Loucy (cell line): ENCODE results near the gene CLEC4F.

ENCODE experiments used
- H2AFZ ChIP-seq: fragments of 200-600 bp; sonication (generic); 2 replicates; pipeline ENCODE4 v1.6.0; 2016; ENCODE audit warnings: antibody characterized with exemption, mild to moderate bottlenecking, low read length, moderate library complexity
- H3F3A ChIP-seq: fragments of 200-600 bp; 2 replicates; pipeline ENCODE4 v1.6.0; 2016; ENCODE audit warnings: antibody characterized with exemption, low read depth, mild to moderate bottlenecking
- H3K27me3 ChIP-seq: fragments of 200-600 bp; sonication (generic); 2 replicates; pipeline ENCODE4 v1.6.1; 2014; ENCODE audit warnings: low read length, mild to moderate bottlenecking; ENCODE audit not compliant: insufficient read depth, poor library complexity, severe bottlenecking
- H3K36me3 ChIP-seq: fragments of 200-600 bp; sonication (generic); 2 replicates; pipeline ENCODE4 v1.6.1; 2016; ENCODE audit warnings: low read length; ENCODE audit not compliant: insufficient read depth
- H3K4me1 ChIP-seq: fragments of 200-600 bp; sonication (generic); 2 replicates; pipeline ENCODE4 v1.5.1; 2014; ENCODE audit warnings: low read length, mild to moderate bottlenecking; ENCODE audit not compliant: insufficient read depth, poor library complexity, severe bottlenecking
- H3K4me2 ChIP-seq: fragments of 200-600 bp; sonication (generic); 2 replicates; pipeline ENCODE4 v1.6.0; 2014; ENCODE audit warnings: antibody characterized with exemption, low read length, low read depth, mild to moderate bottlenecking; ENCODE audit not compliant: poor library complexity, severe bottlenecking
- H3K4me3 ChIP-seq: fragments of 200-600 bp; sonication (generic); 2 replicates; pipeline ENCODE4 v1.5.1; 2014; ENCODE audit warnings: low read length, mild to moderate bottlenecking, mixed read lengths; ENCODE audit not compliant: poor library complexity, severe bottlenecking
- H3K79me2 ChIP-seq: fragments of 200-600 bp; sonication (generic); 2 replicates; pipeline ENCODE4 v1.6.1; 2014; ENCODE audit warnings: low read length; ENCODE audit not compliant: insufficient read depth
- H3K9ac ChIP-seq: fragments of 200-600 bp; sonication (generic); 2 replicates; pipeline ENCODE4 v1.6.0; 2014; ENCODE audit warnings: mild to moderate bottlenecking, low read depth, low read length, moderate library complexity; ENCODE audit not compliant: poor library complexity, severe bottlenecking
- H3K9me2 ChIP-seq: fragments of 200-600 bp; sonication (generic); replicated peaks from 2 replicates; pipeline ENCODE4 v1.6.1; 2016; ENCODE audit warnings: low read depth, low read length, mixed read lengths
- H3K9me3 ChIP-seq: fragments of 200-600 bp; sonication (generic); 2 replicates; pipeline ENCODE4 v1.6.1; 2014; ENCODE audit warnings: mild to moderate bottlenecking, antibody characterized with exemption, low read length, low read depth; ENCODE audit not compliant: insufficient read depth
- H4K20me1 ChIP-seq: fragments of 200-600 bp; sonication (generic); 2 replicates; pipeline ENCODE4 v1.6.0; 2014; ENCODE audit warnings: antibody characterized with exemption, low read length, mild to moderate bottlenecking; ENCODE audit not compliant: insufficient read depth, poor library complexity, severe bottlenecking
- EZH2phosphoT487 ChIP-seq: fragments of 200-600 bp; IDR thresholded peaks from 2 replicates; pipeline ENCODE4 v1.6.1; 2018; ENCODE audit warnings: antibody characterized with exemption, mild to moderate bottlenecking, moderate library complexity, borderline replicate concordance
- TF ChIP-seq, protein P1 (sequence below): fragments of 200-600 bp; sonication (generic); conservative IDR thresholded peaks from 2 replicates; pipeline ENCODE4 v1.5.1; 2014; ENCODE audit warnings: mild to moderate bottlenecking, antibody characterized with exemption, low read length

Gene CLEC4F

DNA sequence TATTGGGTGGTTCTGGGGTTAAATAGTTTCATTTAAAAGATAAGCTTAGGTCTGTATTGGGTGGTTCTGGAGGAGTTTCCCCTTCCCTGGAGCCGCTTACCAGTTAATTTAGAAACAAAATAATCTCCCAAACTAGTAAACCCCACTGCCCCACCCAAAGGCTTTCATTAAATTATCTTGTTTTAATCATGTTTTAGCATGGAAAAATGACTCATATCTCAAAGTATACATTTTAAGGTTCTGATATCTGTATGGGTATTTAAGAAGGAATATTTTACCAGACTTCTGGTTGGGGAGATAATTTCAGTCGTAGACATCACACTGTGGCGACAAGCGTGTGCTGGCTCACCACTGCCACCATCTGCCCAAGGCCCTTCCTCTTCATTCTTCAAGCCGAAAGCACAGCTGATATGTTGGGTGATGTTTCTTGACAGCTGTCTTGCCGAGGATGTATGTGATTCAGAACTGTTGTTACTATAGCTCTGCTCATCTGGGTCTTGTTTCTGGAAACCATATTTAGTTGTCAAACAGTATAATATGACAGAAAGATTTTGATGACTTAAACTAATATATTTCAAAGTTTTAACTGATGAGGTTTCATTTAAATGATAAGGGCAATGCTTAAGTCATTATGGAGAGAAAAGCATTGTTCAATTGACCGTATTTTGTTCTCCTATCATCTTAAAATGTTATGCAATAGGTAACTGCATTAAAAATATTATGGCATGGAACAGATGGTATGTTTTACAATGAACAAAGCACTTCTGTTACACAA lies 35.1 kb downstream of the CLEC4F start:
- no peaks in the 10 kb centered on the region for H3K9me2 ChIP-seq
- H3K4me3 ChIP-seq = no peak overlapping the region
- no peaks in the 10 kb centered on the region for H3K4me1 ChIP-seq
- H3F3A ChIP-seq = no peaks in the 10 kb centered on the region
- no peaks in the 10 kb centered on the region for H3K36me3 ChIP-seq
- H3K4me2 ChIP-seq = no peak overlapping the region
- TF ChIP-seq EZH2phosphoT487 = no peak
- TF ChIP-seq, protein P1, sequence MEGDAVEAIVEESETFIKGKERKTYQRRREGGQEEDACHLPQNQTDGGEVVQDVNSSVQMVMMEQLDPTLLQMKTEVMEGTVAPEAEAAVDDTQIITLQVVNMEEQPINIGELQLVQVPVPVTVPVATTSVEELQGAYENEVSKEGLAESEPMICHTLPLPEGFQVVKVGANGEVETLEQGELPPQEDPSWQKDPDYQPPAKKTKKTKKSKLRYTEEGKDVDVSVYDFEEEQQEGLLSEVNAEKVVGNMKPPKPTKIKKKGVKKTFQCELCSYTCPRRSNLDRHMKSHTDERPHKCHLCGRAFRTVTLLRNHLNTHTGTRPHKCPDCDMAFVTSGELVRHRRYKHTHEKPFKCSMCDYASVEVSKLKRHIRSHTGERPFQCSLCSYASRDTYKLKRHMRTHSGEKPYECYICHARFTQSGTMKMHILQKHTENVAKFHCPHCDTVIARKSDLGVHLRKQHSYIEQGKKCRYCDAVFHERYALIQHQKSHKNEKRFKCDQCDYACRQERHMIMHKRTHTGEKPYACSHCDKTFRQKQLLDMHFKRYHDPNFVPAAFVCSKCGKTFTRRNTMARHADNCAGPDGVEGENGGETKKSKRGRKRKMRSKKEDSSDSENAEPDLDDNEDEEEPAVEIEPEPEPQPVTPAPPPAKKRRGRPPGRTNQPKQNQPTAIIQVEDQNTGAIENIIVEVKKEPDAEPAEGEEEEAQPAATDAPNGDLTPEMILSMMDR = peak; percentile 90
- H3K9me3 ChIP-seq = no peaks in the 10 kb centered on the region
- H4K20me1 ChIP-seq = no peaks in the 10 kb centered on the region
- H3K79me2 ChIP-seq = no peaks in the 10 kb centered on the region
- no peak overlapping the region for H3K9ac ChIP-seq
- no peaks in the 10 kb centered on the region for H3K27me3 ChIP-seq
- 0 out of 2 replicates have a peak overlapping the region, but pooled peaks have one; percentile 53 for H2AFZ ChIP-seq

DNA sequence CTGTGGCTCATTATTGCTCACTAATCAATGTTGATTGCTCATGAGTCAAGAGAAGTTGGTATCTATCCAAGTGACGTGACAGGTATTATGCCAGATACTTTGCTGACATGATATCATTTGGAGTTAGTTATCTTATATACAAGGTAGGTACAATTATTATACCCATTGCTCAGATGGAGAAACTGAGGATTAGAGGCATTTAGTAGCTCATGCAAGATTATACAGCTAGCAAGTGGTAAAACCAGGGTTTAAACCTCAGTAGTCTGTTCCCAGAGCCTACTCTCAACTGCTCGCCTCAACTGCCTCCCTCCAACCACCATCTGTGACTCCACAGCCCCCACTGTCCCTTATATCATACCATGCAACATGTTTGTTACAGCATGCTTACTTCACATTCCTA lies 36.1 kb downstream of the CLEC4F start:
- no peaks in the 10 kb centered on the region for H3K9me2 ChIP-seq
- no peak overlapping the region for H3K4me2 ChIP-seq
- H3K79me2 ChIP-seq = no peaks in the 10 kb centered on the region
- H3K4me3 ChIP-seq = no peak overlapping the region
- H3K27me3 ChIP-seq = no peaks in the 10 kb centered on the region
- H3K9me3 ChIP-seq = no peaks in the 10 kb centered on the region
- H3K4me1 ChIP-seq = no peaks in the 10 kb centered on the region
- no peak overlapping the region for H2AFZ ChIP-seq
- H3F3A ChIP-seq = no peaks in the 10 kb centered on the region
- TF ChIP-seq, protein P1 = no peak
- TF ChIP-seq EZH2phosphoT487 = no peak
- H4K20me1 ChIP-seq = no peaks in the 10 kb centered on the region
- no peak overlapping the region for H3K9ac ChIP-seq
- no peaks in the 10 kb centered on the region for H3K36me3 ChIP-seq

DNA sequence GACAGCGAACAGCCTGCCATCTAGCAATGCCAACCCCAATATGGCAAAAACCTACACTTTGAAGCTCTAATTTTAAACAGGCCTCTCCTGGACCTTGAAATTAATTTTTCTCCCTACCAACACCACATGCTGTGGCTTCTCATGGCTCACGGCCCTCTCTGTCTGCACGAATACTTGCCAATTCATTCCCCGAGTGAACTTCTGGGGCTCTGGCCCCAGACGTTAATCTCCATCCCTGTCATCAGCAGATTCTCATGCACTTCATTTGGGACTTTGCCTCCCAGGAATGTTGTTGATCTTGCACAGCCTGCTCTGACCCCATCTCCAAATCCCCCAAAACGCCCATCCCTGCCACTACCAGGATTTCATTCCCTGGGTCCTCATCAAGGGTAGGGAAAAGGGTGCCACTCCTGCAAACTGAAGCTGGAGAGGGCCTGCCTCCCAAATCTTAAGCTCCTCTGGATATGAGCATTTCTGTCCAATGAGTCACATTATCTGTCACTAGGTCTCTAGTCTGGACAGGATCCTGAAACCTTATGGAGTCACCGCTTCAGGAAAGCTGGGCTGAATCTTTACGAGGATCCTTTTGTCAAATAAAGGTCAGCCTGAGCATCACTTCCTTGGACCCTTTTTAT lies 40.4 kb downstream of the CLEC4F start:
- Histone ChIP-seq H3K9me3 (no peaks in the 10 kb centered on the region), H3K9ac (no peak overlapping the region), H3K4me1 (no peaks in the 10 kb centered on the region), H3K27me3 (no peaks in the 10 kb centered on the region), H2AFZ (no peak overlapping the region), H3K4me3 (no peak overlapping the region), H4K20me1 (no peaks in the 10 kb centered on the region), H3F3A (no peaks in the 10 kb centered on the region; the same call in 1 of the 2 replicates), H3K9me2 (no peaks in the 10 kb centered on the region), H3K79me2 (no peaks in the 10 kb centered on the region), H3K4me2 (no peak overlapping the region), H3K36me3 (no peaks in the 10 kb centered on the region)
- no peak for TF ChIP-seq EZH2phosphoT487
- TF ChIP-seq, protein P1 = no peak
